G401.6 (cell line): ENCODE data around the gene OR6N1.

Source experiments
- FAIRE-seq: peaks from 2 replicates; lab custom pipeline; 2012; peaks lifted over from hg19 to GRCh38; lab: Jason Lieb, UNC

The OR6N1 gene

DNA sequence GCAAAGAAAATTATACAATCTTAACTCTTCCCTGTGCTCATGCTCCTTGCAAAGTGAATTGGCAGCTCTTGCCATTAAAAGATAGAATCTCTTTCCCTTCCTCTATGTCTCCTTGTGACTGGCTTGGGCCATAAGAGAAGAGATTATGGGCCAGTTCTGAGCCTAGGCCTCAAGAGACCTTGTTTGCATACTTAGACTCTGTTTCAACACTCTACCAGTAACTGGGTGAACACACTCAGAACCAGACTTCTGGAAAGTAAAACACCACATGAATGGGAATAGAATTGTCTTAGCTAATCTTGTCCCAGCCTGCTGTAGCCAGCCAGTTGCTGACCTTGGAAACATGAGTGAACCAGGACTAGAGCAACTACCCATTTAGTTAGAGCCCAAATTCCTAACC, 36.1 kb downstream of the OR6N1 start:
- FAIRE-seq, result no peak

DNA sequence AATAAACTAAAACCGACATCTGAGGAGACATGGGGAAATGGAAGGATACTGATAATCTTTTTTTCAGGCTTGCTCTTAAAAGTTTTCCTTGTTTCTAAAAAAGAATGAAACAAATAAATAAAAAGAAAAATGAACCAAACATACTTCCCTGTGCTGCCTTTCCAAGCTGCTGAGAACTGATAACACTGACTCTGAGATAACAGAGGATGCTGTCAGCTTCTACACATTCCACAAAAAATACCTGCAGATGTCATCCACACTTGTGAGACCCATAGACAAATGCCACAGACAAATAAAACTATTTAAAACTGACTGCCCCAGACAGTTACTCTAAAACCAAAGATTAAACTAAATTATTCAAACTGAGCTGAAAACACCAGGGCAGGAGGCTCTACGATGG, 39.5 kb downstream of the OR6N1 start:
- FAIRE-seq, result no peak

GRCh38 chr1:158731707-158732106, 40.3 kb downstream of the OR6N1 start:
- no peak for FAIRE-seq

DNA sequence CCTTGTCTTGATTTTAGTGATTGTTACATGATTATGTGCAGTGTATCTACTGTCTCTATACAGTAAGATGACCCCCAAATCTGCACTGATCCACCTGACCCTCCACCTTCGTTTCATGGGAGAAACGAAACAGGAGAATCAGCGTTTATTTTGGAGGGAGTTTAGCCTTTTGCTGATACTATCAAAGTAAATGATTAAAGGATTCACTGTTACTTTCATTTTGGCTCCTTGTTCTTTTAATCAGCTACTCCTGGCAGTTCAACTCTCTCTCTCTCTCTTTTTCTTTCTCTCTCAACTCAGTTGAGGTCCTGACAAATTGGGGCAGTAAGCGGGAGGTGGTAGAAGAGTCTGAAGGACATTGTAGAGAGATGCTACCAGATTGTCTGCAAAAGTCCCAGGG, 41.5 kb downstream of the OR6N1 start:
- no peak for FAIRE-seq

DNA sequence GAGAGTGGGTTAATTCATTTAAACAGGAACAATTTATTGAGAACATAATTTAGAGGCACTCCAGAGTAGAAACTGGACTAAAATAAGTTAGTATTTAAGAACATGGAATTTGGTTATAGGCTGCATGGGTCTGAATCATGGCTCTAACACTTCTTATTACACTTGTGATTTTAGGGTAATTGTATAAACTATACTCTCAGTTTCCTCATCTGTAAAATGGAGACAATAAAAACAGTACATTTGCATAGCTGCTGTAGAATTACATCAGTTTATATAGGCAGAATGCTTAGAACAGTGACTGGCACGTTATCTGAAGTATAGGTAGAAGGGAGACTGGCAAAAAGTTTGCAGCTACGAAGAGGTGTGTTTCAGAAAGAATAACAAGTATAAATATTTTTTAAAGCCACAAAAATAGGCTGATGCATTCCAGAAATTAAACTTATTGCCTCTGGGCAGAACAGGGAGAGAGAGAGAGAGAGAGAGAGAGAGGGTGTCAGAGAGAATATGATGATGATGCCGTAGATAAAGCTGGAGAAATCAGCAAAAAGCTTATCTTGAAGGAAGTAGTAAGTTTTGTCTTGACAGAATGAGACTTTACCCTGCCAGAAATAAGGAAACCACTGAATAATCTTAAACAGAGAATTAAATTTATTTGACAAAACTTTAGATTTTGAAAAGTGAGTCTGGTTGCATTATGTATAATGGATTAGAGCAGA, 43.3 kb downstream of the OR6N1 start:
- FAIRE-seq, result no peak

- FAIRE-seq, result no peak
Observed at GRCh38 chr1:158724442-158724841, 47.6 kb downstream of the OR6N1 start.

- no peak for FAIRE-seq
Observed at GRCh38 chr1:158720620-158721019, 51.4 kb downstream of the OR6N1 start, which contains the start of gene OR6K3. Gene OR6K3, minus strand, starts transcription at chr1:158720720. Its CDS starts 2,605 bp downstream, at chr1:158718115.

DNA sequence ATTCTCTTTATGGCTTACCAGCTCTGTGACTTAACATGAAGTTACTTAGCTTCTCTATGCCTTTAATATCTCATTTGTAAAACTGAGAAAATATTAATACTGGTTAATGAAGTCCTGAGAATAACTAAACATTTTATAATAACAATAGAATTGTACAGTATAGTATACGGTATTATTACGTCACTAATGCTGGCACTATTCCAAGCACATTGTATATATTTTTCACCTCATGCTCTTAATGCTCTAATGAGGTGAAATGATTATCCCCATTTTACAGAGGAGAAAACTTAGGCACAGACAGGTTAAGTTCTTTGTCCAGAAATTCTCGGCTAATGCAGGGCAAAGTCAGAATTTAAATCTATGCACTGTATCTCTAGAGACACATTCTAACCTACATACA, 52.3 kb downstream of the OR6N1 start:
- no peak for FAIRE-seq

GRCh38 chr1:158717344-158717743, 54.7 kb downstream of the OR6N1 start:
- FAIRE-seq, result no peak

- no peak for FAIRE-seq
Observed at GRCh38 chr1:158716335-158716734, 55.7 kb downstream of the OR6N1 start.

GRCh38 chr1:158714754-158715153, 57.2 kb downstream of the OR6N1 start:
- no peak for FAIRE-seq
